ENCODE data around the gene CD300LF. TPM values are rescaled to one million over a fixed set of nuclear protein-coding genes. Genes with fewer than 3 reads are reported as not detected.

CD300LF gene
- total and polyA plus RNA-seq, 4 donors, result 0.13 to 1.9 (median 1.0) TPM

- H3K27ac ChIP-seq (ENCODE audit: low read depth in 1 of 2, low read length in 2 of 2), result no peak overlapping the region
- no peaks in the 10 kb centered on the region for H3K36me3 ChIP-seq (ENCODE audit: control insufficient read depth in 4 of 4, insufficient read depth in 3 of 4, low read depth in 1 of 4, low read length in 3 of 4)
- peaks cover 14 to 39% (median 26%) of the 10 kb centered on the region in 4 donors for H3K4me1 ChIP-seq (ENCODE audit: control insufficient read depth in 4 of 4, insufficient read depth in 4 of 4, low read length in 3 of 4)
- no peaks in the 10 kb centered on the region for H3K27me3 ChIP-seq (ENCODE audit: control insufficient read depth in 4 of 4, insufficient read depth in 4 of 4, low read length in 3 of 4)
- H3K4me3 ChIP-seq (ENCODE audit: low read depth in 1 of 3, low read length in 3 of 3), result no peak overlapping the region
- WGBS, result 96% methylated on average over 9 of the region's 9 CpGs
- no peak for DNase-seq (ENCODE audit: low spot score)
- H3K9me3 ChIP-seq (ENCODE audit: control insufficient read depth in 4 of 4, low read length in 3 of 4), result no peaks in the 10 kb centered on the region
- H3K9ac ChIP-seq (ENCODE audit: low read depth in 1 of 2, low read length in 2 of 2), result no peak overlapping the region
- TF ChIP-seq MAX (IDR thresholded peaks at IDR 0.05), result no peak
- no peak for TF ChIP-seq FOXA2 (IDR thresholded peaks at IDR 0.05)
- TF ChIP-seq FOXA1 (IDR thresholded peaks at IDR 0.05), result no peak
- TF ChIP-seq, protein P1, sequence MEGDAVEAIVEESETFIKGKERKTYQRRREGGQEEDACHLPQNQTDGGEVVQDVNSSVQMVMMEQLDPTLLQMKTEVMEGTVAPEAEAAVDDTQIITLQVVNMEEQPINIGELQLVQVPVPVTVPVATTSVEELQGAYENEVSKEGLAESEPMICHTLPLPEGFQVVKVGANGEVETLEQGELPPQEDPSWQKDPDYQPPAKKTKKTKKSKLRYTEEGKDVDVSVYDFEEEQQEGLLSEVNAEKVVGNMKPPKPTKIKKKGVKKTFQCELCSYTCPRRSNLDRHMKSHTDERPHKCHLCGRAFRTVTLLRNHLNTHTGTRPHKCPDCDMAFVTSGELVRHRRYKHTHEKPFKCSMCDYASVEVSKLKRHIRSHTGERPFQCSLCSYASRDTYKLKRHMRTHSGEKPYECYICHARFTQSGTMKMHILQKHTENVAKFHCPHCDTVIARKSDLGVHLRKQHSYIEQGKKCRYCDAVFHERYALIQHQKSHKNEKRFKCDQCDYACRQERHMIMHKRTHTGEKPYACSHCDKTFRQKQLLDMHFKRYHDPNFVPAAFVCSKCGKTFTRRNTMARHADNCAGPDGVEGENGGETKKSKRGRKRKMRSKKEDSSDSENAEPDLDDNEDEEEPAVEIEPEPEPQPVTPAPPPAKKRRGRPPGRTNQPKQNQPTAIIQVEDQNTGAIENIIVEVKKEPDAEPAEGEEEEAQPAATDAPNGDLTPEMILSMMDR (IDR thresholded peaks at IDR 0.05; ENCODE audit: low read depth, low read length, missing input control), result no peak
- TF ChIP-seq ATF3 (IDR thresholded peaks at IDR 0.05), result no peak
- no peak for TF ChIP-seq NR2F2 (IDR thresholded peaks at IDR 0.05)
- no peak for TF ChIP-seq JUND (IDR thresholded peaks at IDR 0.05)
Observed at GRCh38 chr17:74742978-74743545, 30.3 kb upstream of the CD300LF start.

DNA sequence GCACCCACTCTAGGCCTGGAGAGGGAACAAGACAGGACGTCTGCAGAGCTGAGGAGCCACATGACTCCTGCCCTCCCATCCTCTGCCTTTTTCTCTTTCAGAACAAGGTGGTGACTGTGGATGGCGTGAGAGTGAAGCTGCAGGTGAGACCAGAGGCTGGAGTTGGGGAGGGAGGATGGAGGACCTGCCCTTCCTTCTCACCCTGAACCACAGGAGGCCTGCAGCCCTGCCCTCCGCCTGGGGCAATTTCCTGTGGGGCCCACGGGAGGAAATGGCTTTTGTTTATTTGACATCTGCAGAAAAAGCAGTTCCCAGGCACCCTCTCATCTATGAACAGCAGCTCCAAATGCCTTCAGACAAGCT is 29.4 kb upstream of the CD300LF start:
- no peaks in the 10 kb centered on the region for H3K36me3 ChIP-seq (ENCODE audit: control insufficient read depth in 4 of 4, insufficient read depth in 3 of 4, low read depth in 1 of 4, low read length in 3 of 4)

More for the DNA sequence above, 29.4 kb upstream of the CD300LF start:
- TF ChIP-seq NR2F2 (IDR thresholded peaks at IDR 0.05), result no peak
- TF ChIP-seq YY1 (IDR thresholded peaks at IDR 0.05), result no peak
- TF ChIP-seq FOXA1 (IDR thresholded peaks at IDR 0.05), result no peak
- no peak for TF ChIP-seq RAD21 (IDR thresholded peaks at IDR 0.05)
- no peak for TF ChIP-seq TAF1 (conservative IDR thresholded peaks at IDR 0.05)
- TF ChIP-seq ZBTB33 (IDR thresholded peaks at IDR 0.05), result no peak
- no peak for TF ChIP-seq HNF4G (IDR thresholded peaks at IDR 0.05)
- no peak for TF ChIP-seq FOXA2 (IDR thresholded peaks at IDR 0.05)
- TF ChIP-seq MAX (IDR thresholded peaks at IDR 0.05), result no peak
- TF ChIP-seq SP1 (IDR thresholded peaks at IDR 0.05), result no peak
- TF ChIP-seq, protein P1 (IDR thresholded peaks at IDR 0.05; ENCODE audit: low read depth, low read length, missing input control), result no peak
- WGBS, result 56% methylated on average over 4 of the region's 4 CpGs
- H3K4me1 ChIP-seq (ENCODE audit: control insufficient read depth in 4 of 4, insufficient read depth in 4 of 4, low read length in 3 of 4), result peaks cover 12 to 41% (median 26%) of the 10 kb centered on the region in 4 donors
- no peak overlapping the region for H3K4me3 ChIP-seq (ENCODE audit: low read depth in 1 of 3, low read length in 3 of 3)
- no peaks in the 10 kb centered on the region for H3K9me3 ChIP-seq (ENCODE audit: control insufficient read depth in 4 of 4, low read length in 3 of 4)
- no peaks in the 10 kb centered on the region for H3K27me3 ChIP-seq (ENCODE audit: control insufficient read depth in 4 of 4, insufficient read depth in 4 of 4, low read length in 3 of 4)
- no peak overlapping the region for H3K27ac ChIP-seq (ENCODE audit: low read depth in 1 of 2, low read length in 2 of 2)
- no peak overlapping the region for H3K9ac ChIP-seq (ENCODE audit: low read depth in 1 of 2, low read length in 2 of 2)
- DNase-seq (ENCODE audit: low spot score), result no peak

All from liver (tissue), 9 donors.